HPDE6-E6E7 (cell line): ENCODE results near the gene GUCY1A2.
A peak's percentile ranks its signal among the peaks of the same experiment; 100 is the strongest.
"Not testable (repeated sequence)": the region's sequence is repeated elsewhere in the genome, so short reads cannot be mapped to it uniquely, and the experiment has no call there.

Experiments
- DNase-seq: peaks from one replicate; pipeline ENCODE4 v3.0.0; 2011; ENCODE audit warnings: missing footprints; ENCODE audit errors: extremely low spot score

The GUCY1A2 gene, protein sequence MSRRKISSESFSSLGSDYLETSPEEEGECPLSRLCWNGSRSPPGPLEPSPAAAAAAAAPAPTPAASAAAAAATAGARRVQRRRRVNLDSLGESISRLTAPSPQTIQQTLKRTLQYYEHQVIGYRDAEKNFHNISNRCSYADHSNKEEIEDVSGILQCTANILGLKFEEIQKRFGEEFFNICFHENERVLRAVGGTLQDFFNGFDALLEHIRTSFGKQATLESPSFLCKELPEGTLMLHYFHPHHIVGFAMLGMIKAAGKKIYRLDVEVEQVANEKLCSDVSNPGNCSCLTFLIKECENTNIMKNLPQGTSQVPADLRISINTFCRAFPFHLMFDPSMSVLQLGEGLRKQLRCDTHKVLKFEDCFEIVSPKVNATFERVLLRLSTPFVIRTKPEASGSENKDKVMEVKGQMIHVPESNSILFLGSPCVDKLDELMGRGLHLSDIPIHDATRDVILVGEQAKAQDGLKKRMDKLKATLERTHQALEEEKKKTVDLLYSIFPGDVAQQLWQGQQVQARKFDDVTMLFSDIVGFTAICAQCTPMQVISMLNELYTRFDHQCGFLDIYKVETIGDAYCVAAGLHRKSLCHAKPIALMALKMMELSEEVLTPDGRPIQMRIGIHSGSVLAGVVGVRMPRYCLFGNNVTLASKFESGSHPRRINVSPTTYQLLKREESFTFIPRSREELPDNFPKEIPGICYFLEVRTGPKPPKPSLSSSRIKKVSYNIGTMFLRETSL

DNA sequence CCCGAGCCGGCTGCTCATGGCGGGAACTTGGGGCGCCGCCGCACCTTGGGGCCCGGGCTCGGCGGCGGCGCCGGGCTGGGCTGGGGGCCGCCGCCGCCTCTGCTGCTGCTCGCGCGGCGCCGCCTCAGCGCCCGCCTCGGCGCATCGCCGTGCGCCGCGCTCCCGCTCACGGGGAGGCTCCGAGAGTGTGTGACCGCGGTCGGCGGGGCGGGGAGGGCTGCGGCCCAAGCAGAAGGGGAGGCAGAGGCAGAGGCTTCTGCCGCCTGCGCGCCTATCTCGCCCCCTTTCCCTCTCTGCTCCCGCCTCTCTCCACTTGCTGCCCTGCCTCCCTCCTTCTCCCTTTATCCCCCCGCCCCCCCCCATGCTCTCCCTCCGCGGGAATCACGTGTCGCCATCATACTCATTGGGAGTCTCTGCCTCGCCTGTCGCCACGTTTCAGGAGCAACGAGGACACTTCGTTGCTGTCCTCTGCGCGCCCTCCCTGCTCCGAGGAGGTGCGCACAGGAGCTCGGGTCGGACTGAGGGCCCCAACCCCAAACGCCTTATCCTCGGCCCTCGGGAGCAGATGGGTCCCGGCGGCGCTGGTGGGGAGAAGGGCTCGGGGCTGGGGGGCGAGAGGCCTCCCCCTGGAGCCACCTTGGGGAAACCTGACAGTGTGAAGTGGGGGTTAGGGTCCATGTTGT, at the start of gene GUCY1A2:
GUCY1A2 (minus strand) TSS at position 258 of the 683 bp plus-strand sequence. CDS start 421 bp downstream, outside the sequence.
- DNase-seq, result no peak

DNA sequence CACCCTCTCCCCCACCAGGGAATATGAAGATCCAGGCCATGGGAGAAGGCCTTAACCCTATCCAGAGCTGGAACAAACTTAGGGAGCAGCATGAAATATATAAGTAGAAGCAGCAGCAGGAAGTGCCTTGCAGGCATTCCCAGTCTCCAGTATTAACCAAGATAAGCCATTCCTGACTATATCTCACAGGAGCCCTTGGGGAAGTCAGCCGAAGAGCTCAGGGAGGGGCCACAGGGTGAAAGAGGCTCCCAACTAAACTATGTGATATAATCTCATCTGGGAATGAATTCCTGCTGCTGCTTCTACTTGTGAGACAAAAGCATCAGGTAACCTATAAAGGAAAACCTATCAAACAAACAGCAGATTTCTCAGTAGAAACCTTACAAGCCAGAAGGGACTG, 36.1 kb upstream of the GUCY1A2 start:
- DNase-seq, result no peak

DNA sequence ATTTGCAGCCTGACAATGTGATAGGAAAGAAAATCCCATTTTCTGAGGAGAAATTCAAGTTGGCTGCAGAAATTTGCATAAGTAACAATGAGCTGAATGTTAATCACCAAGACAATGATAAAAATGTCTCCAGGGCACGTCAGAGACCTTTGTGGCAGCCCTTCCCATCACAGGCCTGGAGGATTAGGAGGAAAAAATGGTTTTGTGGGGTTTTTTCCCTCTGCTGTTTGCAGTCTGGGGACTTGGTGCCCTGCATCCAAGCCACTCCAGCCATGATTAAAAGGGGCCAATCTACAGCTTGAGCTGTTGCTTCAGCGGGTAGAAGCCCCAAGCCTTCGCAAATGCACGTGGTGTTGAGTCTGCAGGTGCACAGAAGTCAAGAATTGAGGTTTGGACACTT, 33.1 kb upstream of the GUCY1A2 start:
- not testable (repeated sequence) for DNase-seq

DNA sequence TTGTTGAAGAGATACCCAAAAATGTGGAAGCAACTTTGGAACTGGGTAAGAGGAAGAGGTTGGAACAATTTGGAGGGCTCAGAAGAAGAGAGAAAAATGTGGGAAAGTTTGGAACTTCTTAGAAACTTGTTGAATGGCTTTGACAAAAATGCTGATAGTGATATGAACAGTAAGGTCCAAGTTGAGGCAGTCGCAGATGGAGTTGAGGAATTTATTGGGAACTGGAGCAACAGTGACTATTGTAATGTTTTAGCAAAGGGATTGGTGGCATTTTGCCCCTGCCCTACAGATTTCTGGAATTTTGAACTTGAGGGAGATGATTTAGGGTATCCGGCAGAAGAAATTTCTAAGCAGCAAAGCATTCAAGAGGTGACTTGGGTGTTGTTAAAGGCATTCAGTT, 32.6 kb upstream of the GUCY1A2 start:
- not testable (repeated sequence) for DNase-seq

DNA sequence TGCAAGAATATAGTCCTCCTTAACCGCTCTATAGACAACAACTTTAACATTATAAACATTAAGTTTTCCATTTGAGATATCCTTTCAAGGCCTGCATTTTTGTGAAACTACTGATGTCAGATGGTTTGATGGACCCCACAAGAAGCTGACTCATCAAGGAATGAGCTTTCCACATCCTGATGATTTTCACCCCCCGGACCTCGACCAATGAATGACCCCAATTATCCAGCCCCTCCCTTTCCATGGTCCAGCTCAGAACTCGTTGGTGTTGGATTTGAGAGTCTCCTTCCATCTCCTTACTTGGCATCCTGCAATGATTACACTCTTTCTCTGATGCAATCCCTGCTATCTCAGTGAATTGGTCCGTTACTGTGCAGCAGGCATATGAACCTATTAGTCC, 31.8 kb upstream of the GUCY1A2 start:
- DNase-seq, result no peak

DNA sequence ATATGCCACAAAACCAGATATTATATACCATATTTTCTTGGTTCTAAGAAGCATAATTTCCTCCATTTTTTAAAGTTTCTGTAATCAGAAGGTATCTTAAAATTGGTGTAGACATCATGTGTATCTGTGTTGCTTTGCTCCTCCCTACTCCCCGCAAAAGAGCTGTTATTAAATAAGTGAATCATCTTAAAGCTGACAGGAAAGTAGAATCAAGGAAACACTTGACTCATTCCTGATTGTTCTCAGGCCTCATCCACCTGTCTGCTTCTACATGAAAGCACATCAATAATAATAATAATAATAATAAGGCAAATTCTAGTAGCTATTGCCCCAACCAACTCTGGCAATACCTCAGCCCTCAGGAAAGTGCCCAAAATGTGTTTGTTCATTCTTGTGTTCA, 26.2 kb upstream of the GUCY1A2 start:
- DNase-seq, result peak; percentile 7

DNA sequence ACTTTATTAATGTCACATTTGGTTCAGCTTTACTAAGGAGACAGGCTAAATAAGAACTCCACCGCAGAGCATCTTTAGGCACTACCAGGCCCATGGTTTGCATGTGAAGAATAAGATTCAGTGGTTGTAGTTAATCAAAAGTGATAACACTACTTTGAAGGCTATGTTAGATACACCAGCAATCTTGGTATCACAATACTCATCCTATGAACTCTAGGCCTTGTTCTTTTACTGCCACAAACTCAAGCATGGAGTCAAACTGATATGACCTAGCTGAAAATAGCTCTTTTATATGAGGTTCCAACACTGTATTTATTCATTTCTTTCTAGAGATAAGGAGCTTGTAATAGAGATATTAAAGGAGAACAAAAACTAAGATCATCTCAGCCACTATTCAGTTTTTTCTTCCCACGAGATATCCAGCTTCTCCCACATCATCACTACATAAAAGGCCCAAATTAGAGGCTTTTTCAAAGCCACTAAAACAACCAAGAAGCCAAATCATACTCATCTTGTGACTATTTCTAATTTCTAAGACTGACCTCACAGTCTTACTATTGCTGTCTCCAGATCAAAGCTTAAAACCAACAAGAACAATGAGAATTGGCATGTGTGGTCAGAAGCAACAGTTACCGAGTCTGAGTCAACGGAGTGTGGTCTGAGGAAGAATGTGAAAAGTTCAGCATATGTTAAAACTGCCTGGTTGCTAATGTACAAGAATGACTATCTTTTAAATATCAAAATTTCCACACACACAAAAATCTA, 25.1 kb upstream of the GUCY1A2 start:
- peak; percentile 32 for DNase-seq

DNA sequence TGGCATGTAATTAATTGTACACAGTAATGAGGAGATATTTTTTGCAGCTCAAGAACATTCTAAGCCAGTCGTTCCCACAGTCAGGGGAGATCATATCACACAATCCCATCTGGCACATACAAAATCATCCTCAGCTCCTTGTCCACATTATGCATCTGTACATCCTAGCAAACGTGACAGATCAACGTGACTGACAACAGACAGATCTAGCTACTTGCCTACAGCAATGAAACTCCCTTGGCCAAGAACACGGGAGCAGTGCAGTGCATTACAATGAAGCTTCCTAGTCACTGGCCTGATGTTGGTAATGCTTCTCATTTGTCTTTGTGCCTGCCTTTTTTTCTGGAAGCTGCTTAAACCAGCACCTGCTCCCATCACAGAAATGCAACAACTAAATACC, 24.5 kb upstream of the GUCY1A2 start:
- DNase-seq, result no peak

DNA sequence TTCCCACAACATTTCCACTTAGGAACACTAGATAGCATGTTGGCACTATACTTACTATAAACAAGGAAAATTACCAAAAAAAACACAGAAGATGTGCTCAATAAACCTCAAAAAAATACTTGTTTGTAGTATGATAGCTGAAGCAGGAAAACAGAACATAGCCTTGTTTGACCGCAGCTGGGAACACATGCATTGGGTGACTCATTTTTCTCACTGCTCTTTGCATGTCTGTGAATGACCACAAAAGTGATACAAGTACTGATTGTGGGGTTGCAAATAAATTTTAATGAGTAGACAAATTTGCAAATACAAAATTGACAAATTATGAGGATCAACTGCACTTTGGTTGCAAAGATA, 22.8 kb upstream of the GUCY1A2 start:
- no peak for DNase-seq

DNA sequence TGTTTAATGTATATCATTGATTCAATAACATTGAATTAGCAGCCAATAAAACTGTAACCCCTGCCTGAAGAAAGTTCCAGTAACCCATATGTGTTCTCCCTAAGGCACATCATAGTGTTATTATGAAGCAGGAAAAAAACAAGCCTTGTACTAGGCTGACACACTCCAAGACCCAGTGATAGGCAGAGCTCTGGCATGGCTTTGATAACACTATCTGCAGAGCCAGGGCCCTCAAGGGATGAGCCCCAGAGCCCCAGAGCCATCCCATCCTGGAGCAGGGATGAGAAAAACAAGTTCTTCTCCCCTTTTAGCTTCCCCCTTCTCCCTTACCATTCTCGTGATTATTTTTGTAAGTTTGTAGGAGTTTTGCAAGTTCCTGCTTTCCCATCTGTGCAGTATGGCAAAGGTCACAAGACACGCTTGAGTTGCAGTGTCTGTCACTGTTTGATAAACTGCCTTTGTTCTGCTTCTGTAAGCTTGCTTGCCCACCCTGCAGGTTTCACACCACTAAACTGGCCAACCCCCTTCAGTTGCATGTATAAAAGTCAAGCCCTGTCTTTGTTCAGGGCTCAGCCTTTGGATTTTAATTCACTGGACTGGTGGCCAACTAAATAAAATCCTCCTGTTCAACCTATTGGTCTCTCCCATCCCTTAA, 22.3 kb upstream of the GUCY1A2 start:
- no peak for DNase-seq

DNA sequence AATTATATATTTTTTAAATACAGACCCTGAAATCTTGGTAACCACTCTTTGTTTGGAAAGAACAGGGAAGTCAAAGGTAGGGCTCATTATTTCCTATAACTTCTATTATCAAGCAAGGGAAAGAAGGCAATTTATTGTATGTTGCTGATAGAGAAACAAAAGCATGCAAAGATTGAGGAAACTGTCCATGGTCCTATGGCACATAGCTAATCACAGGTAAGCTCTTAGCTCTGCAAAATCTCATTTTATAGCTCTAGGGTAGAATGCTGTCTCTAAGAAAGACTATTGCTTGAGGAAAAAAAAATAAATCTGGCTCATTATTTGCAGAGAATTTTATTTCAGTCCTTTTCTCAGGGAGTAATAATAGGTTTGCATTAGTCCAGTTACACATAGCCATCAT, 7.4 kb upstream of the GUCY1A2 start:
- DNase-seq, result no peak

DNA sequence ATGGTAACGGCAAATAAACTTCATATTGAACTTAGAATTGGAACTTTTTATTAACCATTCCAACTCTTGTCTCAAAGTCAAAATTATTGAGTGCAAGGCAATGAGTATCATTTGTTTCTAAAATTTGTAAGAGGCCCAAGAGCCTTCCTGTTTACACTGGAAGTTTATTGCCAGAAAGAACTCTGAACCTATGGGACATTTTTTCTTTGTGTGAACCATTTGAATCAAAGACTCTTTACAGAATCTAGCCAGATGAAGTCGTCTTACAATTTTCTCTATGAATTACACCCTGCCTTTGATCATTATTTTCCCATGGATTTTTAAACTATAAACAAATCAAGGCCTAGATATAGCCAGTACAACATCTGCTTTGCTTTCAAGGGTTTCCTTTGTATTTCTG, 2.3 kb upstream of the GUCY1A2 start:
- no peak for DNase-seq

DNA sequence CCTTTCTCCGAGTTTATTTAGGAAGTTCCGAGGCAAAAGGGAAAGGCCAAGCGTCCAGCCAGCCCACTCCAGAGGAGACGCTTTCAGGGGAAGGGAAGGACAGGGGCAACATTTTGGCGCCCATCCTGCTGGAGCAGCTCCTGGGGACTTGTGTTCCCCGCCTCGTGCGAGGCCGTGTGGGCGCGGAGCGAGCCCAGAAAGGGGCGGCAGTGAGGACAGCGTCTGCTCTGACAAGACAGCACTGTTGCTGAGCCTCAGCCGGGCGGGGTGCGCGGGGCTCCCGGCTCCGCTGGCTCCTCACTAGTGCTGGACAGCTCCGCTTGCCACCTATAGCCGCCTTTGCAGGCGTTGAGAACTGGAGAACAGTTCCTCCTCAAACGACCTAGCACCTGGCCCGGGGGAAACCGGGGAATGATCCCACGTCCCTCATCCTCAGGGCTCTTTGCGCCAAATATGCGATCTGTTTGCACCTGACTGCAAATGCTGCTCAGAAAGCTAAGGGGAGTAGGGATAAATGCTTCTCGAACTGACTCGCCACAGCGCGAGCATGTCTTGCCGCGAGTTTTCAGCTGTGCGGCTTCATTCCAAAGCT, 722 bp upstream of the GUCY1A2 start:
- DNase-seq, result peak; percentile 69

DNA sequence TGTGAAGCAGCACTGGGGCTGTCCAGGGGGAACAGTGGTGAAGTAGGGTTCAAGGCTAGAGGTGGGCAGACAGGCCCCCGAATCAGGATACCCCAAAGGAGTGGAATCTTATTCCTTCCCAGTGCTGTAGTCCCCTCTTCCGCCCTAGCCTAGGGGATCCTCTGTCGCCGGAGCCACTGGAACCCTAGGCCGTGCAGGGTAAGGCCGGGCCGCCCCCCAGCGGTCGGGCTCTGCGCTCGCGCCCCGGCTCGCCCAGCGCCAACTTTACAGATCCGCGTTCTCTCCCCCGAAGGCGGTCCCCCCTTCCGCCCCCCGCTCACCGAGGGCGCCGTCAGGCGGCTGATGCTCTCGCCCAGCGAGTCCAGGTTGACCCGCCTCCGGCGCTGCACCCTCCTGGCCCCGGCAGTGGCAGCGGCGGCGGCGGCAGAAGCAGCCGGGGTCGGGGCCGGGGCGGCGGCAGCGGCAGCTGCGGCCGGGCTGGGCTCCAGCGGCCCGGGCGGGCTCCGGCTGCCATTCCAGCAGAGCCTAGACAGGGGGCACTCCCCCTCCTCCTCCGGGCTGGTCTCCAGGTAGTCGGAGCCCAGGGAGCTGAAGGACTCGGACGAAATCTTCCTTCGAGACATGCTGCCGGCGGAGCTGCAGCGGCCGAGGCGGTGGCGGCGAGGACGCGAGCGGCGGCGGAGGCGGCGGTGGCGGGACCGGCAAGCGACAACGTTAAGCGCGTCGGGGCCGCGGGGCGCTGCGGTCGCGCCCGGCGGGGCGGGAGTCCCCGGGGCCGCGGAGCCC, 650 bp downstream of the GUCY1A2 start:
- DNase-seq, result peak; percentile 22

DNA sequence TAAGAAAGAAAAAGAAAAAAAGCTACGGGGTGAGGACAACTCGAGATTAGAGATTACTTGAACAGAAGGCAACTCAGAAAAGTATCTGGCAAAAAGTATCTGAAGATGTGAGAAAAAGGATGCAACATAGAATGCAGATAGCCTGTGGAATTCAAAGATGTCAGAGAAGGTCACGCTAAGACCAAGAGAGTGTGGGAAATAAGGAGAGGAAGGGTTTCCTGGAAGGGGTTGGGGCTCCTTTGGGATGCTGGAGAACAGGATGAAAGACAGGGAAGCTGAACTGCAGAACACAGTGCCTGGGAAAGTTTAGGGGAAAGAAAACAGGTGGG, 1.2 kb downstream of the GUCY1A2 start:
- no peak for DNase-seq

DNA sequence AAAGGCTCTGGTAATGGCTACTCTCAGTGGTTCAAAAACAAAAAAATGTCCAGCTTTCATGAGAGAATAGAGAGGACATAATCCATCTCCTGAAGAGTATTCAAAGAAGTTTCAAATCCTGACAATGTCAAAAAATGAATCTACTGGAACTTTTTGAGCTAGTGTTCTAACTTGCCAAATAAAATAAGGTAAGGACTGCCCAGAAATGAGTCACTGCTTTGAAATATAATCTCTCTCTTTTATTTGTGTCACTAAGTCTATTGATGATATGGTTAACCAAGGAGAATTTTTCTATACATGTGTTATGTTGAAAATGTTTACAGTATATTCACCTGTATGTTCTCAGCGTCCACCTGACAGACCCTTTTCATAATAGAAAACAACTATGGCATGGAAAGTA, 3.4 kb downstream of the GUCY1A2 start:
- no peak for DNase-seq

DNA sequence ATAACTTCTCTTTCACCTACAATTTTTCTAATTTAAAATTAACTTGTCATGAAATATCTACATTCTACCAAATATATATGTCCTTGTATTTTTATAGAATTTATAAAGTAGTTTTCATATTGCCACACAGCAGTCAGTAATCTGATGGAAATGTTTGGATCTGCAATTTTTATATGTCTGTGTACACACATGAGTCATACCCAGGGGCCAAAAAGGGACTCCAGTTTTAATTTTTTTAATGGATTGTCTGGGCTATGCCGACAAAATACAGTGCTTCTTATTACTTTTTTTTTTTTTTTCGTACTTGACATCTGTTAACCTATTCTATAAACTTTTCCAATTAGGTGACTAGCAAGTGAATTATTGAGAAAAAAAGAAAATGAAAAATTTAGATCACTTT, 6.3 kb downstream of the GUCY1A2 start:
- DNase-seq, result no peak

DNA sequence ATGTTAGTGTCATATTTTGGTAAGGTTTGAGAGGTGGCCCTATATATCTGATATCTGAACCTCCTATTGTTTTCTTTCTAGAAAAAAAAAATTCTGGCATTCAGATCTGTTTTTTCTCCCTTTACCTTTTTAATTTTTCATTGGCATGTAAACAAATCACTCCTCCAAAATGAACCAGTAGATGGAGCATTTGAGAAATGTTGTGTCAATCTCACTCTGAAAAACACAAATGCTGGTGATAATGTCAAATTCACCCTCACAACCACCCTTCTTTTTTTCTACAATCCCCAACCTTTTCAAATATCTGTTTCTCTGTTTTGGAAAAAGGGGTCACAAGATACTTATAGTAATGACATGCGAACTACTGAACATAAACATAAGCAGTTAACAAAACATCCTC, 9.1 kb downstream of the GUCY1A2 start:
- DNase-seq, result no peak

DNA sequence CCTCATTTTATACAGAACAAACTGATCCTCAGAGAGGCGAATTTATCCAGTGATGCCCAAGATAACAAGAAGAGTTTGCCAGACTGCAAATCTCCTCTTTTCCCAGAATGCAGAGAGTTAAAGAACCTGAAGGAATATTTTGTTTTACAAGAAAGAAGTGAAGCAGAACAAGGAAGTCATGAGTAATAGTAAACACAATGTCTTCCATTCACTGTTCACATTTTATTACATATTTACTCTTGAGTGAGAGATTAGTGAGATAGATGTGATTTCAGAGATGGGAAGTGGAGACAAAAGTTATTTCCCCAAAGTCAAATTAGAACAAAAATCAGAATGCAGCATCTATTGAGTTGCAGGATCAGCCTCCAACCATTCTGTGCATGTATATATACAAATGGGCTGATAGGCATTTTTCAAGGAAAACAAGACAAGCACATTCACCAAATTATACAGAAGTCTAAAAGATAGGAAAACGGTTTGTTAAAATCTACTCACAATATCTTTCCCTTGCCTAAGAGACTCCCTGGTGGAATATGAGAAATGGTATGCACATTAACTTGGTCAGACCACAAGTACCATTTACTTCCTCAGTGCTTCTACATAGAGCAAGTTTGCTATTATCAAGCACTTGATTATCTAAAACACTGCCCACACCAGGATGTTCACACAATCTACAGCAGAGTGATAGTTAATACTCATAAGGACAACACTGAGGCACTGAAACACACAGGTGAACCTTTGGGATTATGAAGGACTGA, 12.0 kb downstream of the GUCY1A2 start:
- no peak for DNase-seq

DNA sequence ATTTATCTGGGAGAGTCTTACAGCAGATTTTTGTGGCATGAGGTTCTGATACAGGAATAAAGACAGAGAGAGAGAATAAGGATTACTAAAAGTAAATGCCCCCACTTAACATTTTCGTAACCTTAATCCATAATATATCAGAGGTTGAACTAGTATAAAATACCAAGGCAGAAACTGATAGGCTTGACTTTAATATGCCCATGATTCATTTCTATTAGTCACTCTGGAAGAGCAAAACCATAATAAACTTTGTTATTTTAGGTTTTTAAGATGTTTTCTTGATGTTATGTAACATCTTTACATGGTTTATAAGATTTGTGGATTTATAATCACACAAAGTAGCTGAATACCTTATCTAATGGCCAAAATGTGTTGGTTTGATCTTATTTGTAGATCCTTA, 19.1 kb downstream of the GUCY1A2 start:
- DNase-seq, result no peak
